ENCODE results near the gene MDN1.

The MDN1 gene

GRCh38 chr6:89619567-89619966 is 200.0 kb downstream of the MDN1 start:
- TF ChIP-seq CTCF (IDR thresholded peaks at IDR 0.05; ENCODE audit: borderline replicate concordance, insufficient read depth, low read depth, low read length): no peak
- no peak overlapping the region for H3K4me3 ChIP-seq (ENCODE audit: low read depth, low read length)

GRCh38 chr6:89618026-89618425 is 201.6 kb downstream of the MDN1 start:
- TF ChIP-seq CTCF (IDR thresholded peaks at IDR 0.05; ENCODE audit: borderline replicate concordance, insufficient read depth, low read depth, low read length): no peak
- no peak overlapping the region for H3K4me3 ChIP-seq (ENCODE audit: low read depth, low read length)

GRCh38 chr6:89616531-89616930 is 203.1 kb downstream of the MDN1 start:
- H3K4me3 ChIP-seq (ENCODE audit: low read depth, low read length): no peak overlapping the region
- TF ChIP-seq CTCF (IDR thresholded peaks at IDR 0.05; ENCODE audit: borderline replicate concordance, insufficient read depth, low read depth, low read length): no peak

GRCh38 chr6:89615882-89616281 is 203.7 kb downstream of the MDN1 start:
- TF ChIP-seq CTCF (IDR thresholded peaks at IDR 0.05; ENCODE audit: borderline replicate concordance, insufficient read depth, low read depth, low read length): no peak
- no peak overlapping the region for H3K4me3 ChIP-seq (ENCODE audit: low read depth, low read length)

- H3K4me3 ChIP-seq (ENCODE audit: low read depth, low read length): no peak overlapping the region
- TF ChIP-seq CTCF (IDR thresholded peaks at IDR 0.05; ENCODE audit: borderline replicate concordance, insufficient read depth, low read depth, low read length): no peak
These were observed 205.8 kb downstream of the MDN1 start for GRCh38 chr6:89613790-89614189.

GRCh38 chr6:89612121-89612520 is 207.5 kb downstream of the MDN1 start:
- TF ChIP-seq CTCF (IDR thresholded peaks at IDR 0.05; ENCODE audit: borderline replicate concordance, insufficient read depth, low read depth, low read length): no peak
- no peak overlapping the region for H3K4me3 ChIP-seq (ENCODE audit: low read depth, low read length)

- no peak for TF ChIP-seq CTCF (IDR thresholded peaks at IDR 0.05; ENCODE audit: borderline replicate concordance, insufficient read depth, low read depth, low read length)
- no peak overlapping the region for H3K4me3 ChIP-seq (ENCODE audit: low read depth, low read length)
These were observed 207.9 kb downstream of the MDN1 start for GRCh38 chr6:89611666-89612065.
